HepG2 (cell line): ENCODE measurements around the gene POP5. TPM values are rescaled to one million over a fixed set of nuclear protein-coding genes. Genes with fewer than 3 reads are reported as not detected.
A peak's percentile ranks its signal among the peaks of the same experiment; 100 is the strongest.

Source experiments
- ARHGAP35 ChIP-seq: sonication (generic); formaldehyde crosslinking; IDR thresholded peaks from 2 replicates; pipeline ENCODE4 v1.9.0; 2022; ENCODE audit warnings: mild to moderate bottlenecking, inconsistent platforms, moderate library complexity, missing genetic modification reagents, borderline replicate concordance
- ARNTL ChIP-seq: sonication (generic); formaldehyde crosslinking; IDR thresholded peaks from 2 replicates; pipeline ENCODE4 v1.4.0; 2020; ENCODE audit warnings: mild to moderate bottlenecking, missing genetic modification reagents
- ASH2L ChIP-seq: fragments of 300-600, 200-600 bp; sonication (generic); IDR thresholded peaks from 2 replicates; pipeline ENCODE4 v1.7.0; 2017; ENCODE audit warnings: low read depth, mild to moderate bottlenecking, moderate library complexity, mixed read lengths, low read length; ENCODE audit not compliant: insufficient read length
- ATF7 ChIP-seq, 2 experiments: fragments of 450-650 bp in 1 of 2; sonication (generic) in 1 of 2; formaldehyde crosslinking in 1 of 2; IDR thresholded peaks; 2 replicates each; pipeline versions ENCODE4 v1.4.0 to v1.6.1; 2016 to 2020; ENCODE audit warnings: antibody characterized with exemption in 1 of 2, mild to moderate bottlenecking in 1 of 2, missing genetic modification reagents in 1 of 2
- BRD4 ChIP-seq: sonication (generic); formaldehyde crosslinking; IDR thresholded peaks from 2 replicates; pipeline ENCODE4 v1.4.0; 2020; ENCODE audit warnings: missing genetic modification reagents
- CERS6 ChIP-seq: sonication (generic); formaldehyde crosslinking; IDR thresholded peaks from 2 replicates; pipeline ENCODE4 v1.5.0; 2020; ENCODE audit warnings: missing genetic modification reagents
- HHEX ChIP-seq: IDR thresholded peaks from 2 replicates; pipeline ENCODE4 v1.6.1; 2016; ENCODE audit warnings: control low read depth
- HNF1A ChIP-seq, 2 experiments: sonication (generic) in 1 of 2; formaldehyde crosslinking in 1 of 2; IDR thresholded peaks; 2 replicates each; pipeline versions ENCODE4 v1.4.0 to v1.6.1; 2016 to 2020; ENCODE audit warnings: borderline replicate concordance in 1 of 2, low read depth in 1 of 2, mild to moderate bottlenecking in 1 of 2, missing genetic modification reagents in 1 of 2
- MIER3 ChIP-seq: IDR thresholded peaks from 2 replicates; pipeline ENCODE4 v1.6.1; 2016; ENCODE audit warnings: missing compliant biosample characterization, borderline replicate concordance
- PCBP2 ChIP-seq: fragments of 200-400 bp; formaldehyde crosslinking; optimal IDR thresholded peaks from 2 replicates; pipeline ENCODE3; 2018; ENCODE audit warnings: low read length, low read depth; ENCODE audit not compliant: poor library complexity, severe bottlenecking
- POGK ChIP-seq: sonication (generic); formaldehyde crosslinking; conservative IDR thresholded peaks from 2 replicates; pipeline ENCODE4 v1.8.0; 2022; ENCODE audit warnings: mild to moderate bottlenecking, moderate library complexity, missing genetic modification reagents
- SYNCRIP ChIP-seq: fragments of 200-400 bp; formaldehyde crosslinking; IDR thresholded peaks from 2 replicates; pipeline ENCODE4 v1.6.1; 2018; ENCODE audit warnings: mild to moderate bottlenecking, low read depth, low read length; ENCODE audit not compliant: insufficient read depth
- TGIF2 ChIP-seq: IDR thresholded peaks from 2 replicates; pipeline ENCODE4 v1.6.1; 2016; ENCODE audit warnings: control low read depth, missing compliant biosample characterization
- TRIM22 ChIP-seq: fragments of 450-650 bp; IDR thresholded peaks from 2 replicates; pipeline ENCODE4 v1.6.1; 2017
- ZEB1 ChIP-seq: IDR thresholded peaks from 2 replicates; pipeline ENCODE4 v1.6.1; 2012; ENCODE audit warnings: mild to moderate bottlenecking, low read depth, inconsistent platforms; ENCODE audit not compliant: insufficient replicate concordance
- ZNF121 ChIP-seq: sonication (generic); formaldehyde crosslinking; IDR thresholded peaks from 2 replicates; pipeline ENCODE4 v1.5.0; 2020; ENCODE audit warnings: mild to moderate bottlenecking, missing genetic modification reagents
- ZNF234 ChIP-seq: sonication (generic); formaldehyde crosslinking; conservative IDR thresholded peaks from 2 replicates; pipeline ENCODE4 v1.5.1; 2020; ENCODE audit warnings: mild to moderate bottlenecking, missing genetic modification reagents
- ZNF782 ChIP-seq: sonication (generic); formaldehyde crosslinking; IDR thresholded peaks from 2 replicates; pipeline ENCODE4 v1.4.0; 2020; ENCODE audit warnings: missing genetic modification reagents, mild to moderate bottlenecking, borderline replicate concordance
- polyA plus RNA-seq, 8 experiments: library from polyadenylated mRNA; depleted of rRNA in 3 of 8; stranded (reverse) in 7 of 8; unstranded in 1 of 8; fragments of >200 nt; fragmentation: Illumina TruSeq in 4 of 8; extraction: Trizol in 4 of 8; gene quantifications; 2 replicates each; pipeline versions ENCODE4 v1.2.1 to v1.2.3, GENCODE V29; 2011 to 2016; ENCODE audit warnings: low read depth in 4 of 8, missing spikeins in 1 of 8, mixed read lengths in 1 of 8; ENCODE audit not compliant: insufficient read depth in 1 of 8
- total RNA-seq, 5 experiments: library from RNA; depleted of rRNA; stranded (reverse); fragments of >200 nt; fragmentation: Illumina TruSeq; extraction: Trizol; gene quantifications; 2 replicates each; pipeline ENCODE4 v1.2.3, GENCODE V29; 2016; ENCODE audit warnings: low read depth in 1 of 5

The POP5 gene
- total and polyA plus RNA-seq, 2 of the 13 experiments (the other 11 are each of a cell fraction or from before 2014, with no cell fraction given), result 45.6 to 61.3 TPM

- TF ChIP-seq ASH2L (peak; percentile 28), ZEB1 (peak; percentile 36), CERS6 (CRISPR knock-in tag) (no peak), ARHGAP35 (CRISPR knock-in tag) (no peak), POGK (CRISPR knock-in tag) (no peak), PCBP2 (no peak), ZNF782 (no peak), HHEX (CRISPR knock-in tag) (no peak), BRD4 (no peak), MIER3 (CRISPR knock-in tag) (no peak), TGIF2 (CRISPR knock-in tag) (0 out of 2 replicates have a peak, but pooled peaks have one; percentile 42), ATF7 (IDR thresholded peaks at IDR 0.05) (no peak), ATF7 (CRISPR knock-in tag; IDR thresholded peaks at IDR 0.05) (no peak), ARNTL (CRISPR knock-in tag) (no peak), SYNCRIP (no peak), HNF1A (IDR thresholded peaks at IDR 0.05; ENCODE audit: low read depth) (no peak), HNF1A (CRISPR knock-in tag; IDR thresholded peaks at IDR 0.05; ENCODE audit: borderline replicate concordance) (no peak), TRIM22 (no peak), ZNF234 (CRISPR knock-in tag) (no peak), ZNF121 (peak; percentile 62; the same call in 1 of the 2 replicates)
Measured at GRCh38 chr12:120536064-120536791, 45.0 kb downstream of the POP5 start (continued).
